ENCODE measurements around the gene ANO9. TPM values are rescaled to one million over a fixed set of nuclear protein-coding genes. Genes with fewer than 3 reads are reported as not detected.

The ANO9 gene
- total and polyA plus RNA-seq, 4 donors = 0.20 to 0.75 (median 0.40) TPM

- no peak for DNase-seq (ENCODE audit: low spot score)
- TF ChIP-seq HNF4G (IDR thresholded peaks at IDR 0.05) (no peak), FOXA1 (IDR thresholded peaks at IDR 0.05) (no peak), RAD21 (IDR thresholded peaks at IDR 0.05) (no peak), JUND (IDR thresholded peaks at IDR 0.05) (no peak), NR2F2 (IDR thresholded peaks at IDR 0.05) (no peak), FOXA2 (IDR thresholded peaks at IDR 0.05) (no peak), REST (IDR thresholded peaks at IDR 0.05) (no peak), ZBTB33 (IDR thresholded peaks at IDR 0.05) (no peak), SP1 (IDR thresholded peaks at IDR 0.05) (no peak), EGR1 (IDR thresholded peaks at IDR 0.05; ENCODE audit: low read depth in 2 of 2) (no peak), GABPA (IDR thresholded peaks at IDR 0.05 in 1 of 2, conservative IDR thresholded peaks at IDR 0.05 in 1 of 2) (no peak), ATF3 (IDR thresholded peaks at IDR 0.05) (no peak), YY1 (IDR thresholded peaks at IDR 0.05) (no peak), RXRA (IDR thresholded peaks at IDR 0.05) (no peak), TAF1 (conservative IDR thresholded peaks at IDR 0.05) (no peak)
- TF ChIP-seq, protein P1, sequence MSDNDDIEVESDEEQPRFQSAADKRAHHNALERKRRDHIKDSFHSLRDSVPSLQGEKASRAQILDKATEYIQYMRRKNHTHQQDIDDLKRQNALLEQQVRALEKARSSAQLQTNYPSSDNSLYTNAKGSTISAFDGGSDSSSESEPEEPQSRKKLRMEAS (IDR thresholded peaks at IDR 0.05) = no peak
- TF ChIP-seq, protein P2, sequence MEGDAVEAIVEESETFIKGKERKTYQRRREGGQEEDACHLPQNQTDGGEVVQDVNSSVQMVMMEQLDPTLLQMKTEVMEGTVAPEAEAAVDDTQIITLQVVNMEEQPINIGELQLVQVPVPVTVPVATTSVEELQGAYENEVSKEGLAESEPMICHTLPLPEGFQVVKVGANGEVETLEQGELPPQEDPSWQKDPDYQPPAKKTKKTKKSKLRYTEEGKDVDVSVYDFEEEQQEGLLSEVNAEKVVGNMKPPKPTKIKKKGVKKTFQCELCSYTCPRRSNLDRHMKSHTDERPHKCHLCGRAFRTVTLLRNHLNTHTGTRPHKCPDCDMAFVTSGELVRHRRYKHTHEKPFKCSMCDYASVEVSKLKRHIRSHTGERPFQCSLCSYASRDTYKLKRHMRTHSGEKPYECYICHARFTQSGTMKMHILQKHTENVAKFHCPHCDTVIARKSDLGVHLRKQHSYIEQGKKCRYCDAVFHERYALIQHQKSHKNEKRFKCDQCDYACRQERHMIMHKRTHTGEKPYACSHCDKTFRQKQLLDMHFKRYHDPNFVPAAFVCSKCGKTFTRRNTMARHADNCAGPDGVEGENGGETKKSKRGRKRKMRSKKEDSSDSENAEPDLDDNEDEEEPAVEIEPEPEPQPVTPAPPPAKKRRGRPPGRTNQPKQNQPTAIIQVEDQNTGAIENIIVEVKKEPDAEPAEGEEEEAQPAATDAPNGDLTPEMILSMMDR (IDR thresholded peaks at IDR 0.05; ENCODE audit: low read depth, low read length, missing input control) = no peak
- H3K27me3 ChIP-seq (ENCODE audit: control insufficient read depth in 4 of 4, insufficient read depth in 4 of 4, low read length in 3 of 4) = no peaks in the 10 kb centered on the region
- peaks cover 0 to 1% (median 0%) of the 10 kb centered on the region in 4 donors for H3K36me3 ChIP-seq (ENCODE audit: control insufficient read depth in 4 of 4, insufficient read depth in 3 of 4, low read depth in 1 of 4, low read length in 3 of 4)
- H3K4me3 ChIP-seq (ENCODE audit: low read depth in 1 of 3, low read length in 3 of 3) = no peak overlapping the region
- H3K9ac ChIP-seq (ENCODE audit: low read depth in 1 of 2, low read length in 2 of 2) = no peak overlapping the region
- H3K9me3 ChIP-seq (ENCODE audit: control insufficient read depth in 4 of 4, low read length in 3 of 4) = no peaks in the 10 kb centered on the region
- no peak overlapping the region for H3K27ac ChIP-seq (ENCODE audit: low read depth in 1 of 2, low read length in 2 of 2)
- 79% methylated on average over 7 of the region's 7 CpGs for WGBS
- peaks cover 8 to 40% (median 26%) of the 10 kb centered on the region in 4 donors for H3K4me1 ChIP-seq (ENCODE audit: control insufficient read depth in 4 of 4, insufficient read depth in 4 of 4, low read length in 3 of 4)
These were observed 5.1 kb upstream of the ANO9 start for GRCh38 chr11:446891-447290.

All from liver (tissue), 9 donors.